NCI-H446 treated with DMSO at 0.1 percent for 48 hours (cell line): Measurements from ENCODE around the gene DPY19L2.

Experiments used
- DNase-seq: peaks from one replicate; lab custom pipeline; 2025; lab: John Stamatoyannopoulos, UW

DPY19L2 gene

DNA sequence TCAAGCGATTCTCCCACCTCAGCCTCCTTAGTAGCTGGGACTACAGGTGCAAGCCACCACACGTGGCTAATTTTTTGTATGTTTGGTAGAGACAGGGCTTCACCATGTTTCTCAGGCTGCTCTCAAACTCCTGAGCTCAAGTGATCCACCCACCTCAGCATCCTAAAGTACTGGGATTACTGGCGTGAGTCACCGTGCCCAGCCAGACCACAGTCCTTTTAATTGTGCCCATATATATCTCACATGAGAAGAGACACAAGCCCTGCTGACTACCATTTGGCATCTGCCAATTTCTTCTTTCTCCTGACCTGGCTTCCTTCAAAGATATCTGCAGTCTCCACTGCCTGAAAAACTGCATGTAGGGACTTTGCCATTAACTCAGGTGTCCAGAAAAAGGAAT is 142.5 kb downstream of the DPY19L2 start:
- DNase-seq = no peak

GRCh38 chr12:63521706-63522105 is 146.6 kb downstream of the DPY19L2 start:
- no peak for DNase-seq
